Endodermal cell (in vitro differentiated cells): ENCODE data around the gene PNMA1. TPM values are rescaled to one million over a fixed set of nuclear protein-coding genes. Genes with fewer than 3 reads are reported as not detected.

Experiments used
- DNase-seq: peaks from one replicate; pipeline ENCODE4 v3.0.0-alpha.2; 2017
- H3K27ac ChIP-seq: 2 replicates; pipeline ENCODE4 v1.5.1; 2013; ENCODE audit warnings: mild to moderate bottlenecking, low read depth, low read length, moderate library complexity
- H3K27me3 ChIP-seq: 2 replicates; pipeline ENCODE4 v1.6.1; 2013; ENCODE audit warnings: mild to moderate bottlenecking, low read length, moderate library complexity; ENCODE audit not compliant: insufficient read depth, control insufficient read depth, poor library complexity, severe bottlenecking
- H3K36me3 ChIP-seq: 2 replicates; pipeline ENCODE4 v1.7.0; 2013; ENCODE audit warnings: mild to moderate bottlenecking, low read length, moderate library complexity; ENCODE audit not compliant: control insufficient read depth, insufficient read depth
- H3K4me1 ChIP-seq: one replicate; pipeline ENCODE4 v1.7.0; 2013; ENCODE audit warnings: low read length; ENCODE audit not compliant: control insufficient read depth, insufficient read depth
- H3K4me3 ChIP-seq: 2 replicates; pipeline ENCODE4 v1.5.1; 2013; ENCODE audit warnings: mild to moderate bottlenecking, low read length, moderate library complexity
- H3K9ac ChIP-seq: 2 replicates; pipeline ENCODE4 v1.6.1; 2013; ENCODE audit warnings: mild to moderate bottlenecking, low read length, moderate library complexity; ENCODE audit not compliant: poor library complexity, severe bottlenecking; ENCODE audit errors: extremely low read depth
- H3K9me3 ChIP-seq: 2 replicates; pipeline ENCODE4 v1.6.1; 2013; ENCODE audit warnings: mild to moderate bottlenecking, low read length, moderate library complexity; ENCODE audit not compliant: control insufficient read depth
- H3K27ac Mint-ChIP-seq: 2 replicates; pipeline ENCODE4 v1.8.0; 2020; ENCODE audit warnings: mixed read lengths
- H3K27me3 Mint-ChIP-seq: 2 replicates; pipeline ENCODE4 v1.8.0; 2021; ENCODE audit warnings: mild to moderate bottlenecking, mixed read lengths; ENCODE audit not compliant: insufficient read depth
- H3K36me3 Mint-ChIP-seq: 2 replicates; pipeline ENCODE4 v1.8.0; 2020; ENCODE audit warnings: low read depth, mixed read lengths
- H3K4me1 Mint-ChIP-seq: 2 replicates; pipeline ENCODE4 v1.8.0; 2020; ENCODE audit warnings: mixed read lengths
- H3K4me3 Mint-ChIP-seq: 2 replicates; pipeline ENCODE4 v1.8.0; 2020; ENCODE audit warnings: mild to moderate bottlenecking, moderate library complexity, mixed read lengths
- H3K9me3 Mint-ChIP-seq: 2 replicates; pipeline ENCODE4 v1.8.0; 2020; ENCODE audit warnings: mild to moderate bottlenecking, mixed read lengths
- WGBS, 2 experiments: methylation state at CpG; one replicate each; pipeline versions ENCODE4 v1.1.5 to v1.1.7; 2013; ENCODE audit warnings: missing lambda C conversion rate in 2 of 2, mixed read lengths in 1 of 2; ENCODE audit not compliant: insufficient coverage in 1 of 2, insufficient read length in 1 of 2; 5-methylcytosine and 5-hydroxymethylcytosine counted together
- total RNA-seq, 2 donors: library from RNA; stranded (reverse); fragmentation: NEBNext Ultra II Directional in 1 of 2; extraction: Animal tissue kit (Norgen Biotek cat#: 25700) in 1 of 2; gene quantifications; 2 replicates in 1 of 2; 3 replicates in 1 of 2; pipeline ENCODE4 v1.2.1, GENCODE V29; 2021
- TF ChIP-seq, protein P1 (sequence below): fragments of 200-600 bp; sonication (generic); conservative IDR thresholded peaks from 2 replicates; pipeline ENCODE4 v1.5.0; 2021; ENCODE audit warnings: antibody characterized with exemption, mild to moderate bottlenecking

Gene PNMA1
- total RNA-seq, 2 donors from 2014 or later = 66.9 to 70.4 TPM

DNA sequence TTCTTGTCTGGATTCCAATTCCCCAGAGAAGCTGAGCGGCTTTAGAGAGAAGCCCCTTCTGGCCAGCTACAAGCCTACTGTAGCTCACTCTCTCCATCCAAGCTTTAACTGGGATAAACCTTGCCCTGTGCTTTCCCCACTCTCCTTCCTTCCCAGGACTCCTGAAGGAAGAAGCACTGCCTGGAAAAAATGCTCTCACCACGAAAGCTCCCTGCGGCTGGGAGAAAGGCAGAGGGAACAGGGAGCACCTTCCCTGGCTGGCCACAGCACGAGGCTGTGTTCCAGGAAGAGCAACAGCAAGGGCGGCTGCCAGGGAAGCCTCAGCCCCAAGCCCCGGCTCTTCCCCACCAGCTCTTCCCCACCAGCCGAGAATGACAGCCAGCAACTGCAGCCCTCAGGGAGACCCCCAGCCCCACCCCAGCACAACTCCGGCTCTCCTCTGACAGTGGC is 40.8 kb upstream of the PNMA1 start:
- Histone ChIP-seq H3K36me3 (no peaks in the 10 kb centered on the region), H3K9ac (no peak overlapping the region), H3K4me1 (peaks cover 14% of the 10 kb centered on the region), H3K4me3 (no peak overlapping the region), H3K27me3 (no peaks in the 10 kb centered on the region), H3K27ac (no peak overlapping the region), H3K9me3 (no peaks in the 10 kb centered on the region)
- 85 to 89% methylated on average over 4 to 8 of the region's 8 CpGs for WGBS, 2 experiments
- H3K4me3 Mint-ChIP-seq = no peak overlapping the region
- H3K4me1 Mint-ChIP-seq = peaks cover 51% of the 10 kb centered on the region
- H3K9me3 Mint-ChIP-seq = no peaks in the 10 kb centered on the region
- DNase-seq = peak; percentile 55
- H3K27ac Mint-ChIP-seq = peak overlapping the region; percentile 39
- peaks cover 1% of the 10 kb centered on the region for H3K27me3 Mint-ChIP-seq
- no peaks in the 10 kb centered on the region for H3K36me3 Mint-ChIP-seq
- TF ChIP-seq, protein P1, sequence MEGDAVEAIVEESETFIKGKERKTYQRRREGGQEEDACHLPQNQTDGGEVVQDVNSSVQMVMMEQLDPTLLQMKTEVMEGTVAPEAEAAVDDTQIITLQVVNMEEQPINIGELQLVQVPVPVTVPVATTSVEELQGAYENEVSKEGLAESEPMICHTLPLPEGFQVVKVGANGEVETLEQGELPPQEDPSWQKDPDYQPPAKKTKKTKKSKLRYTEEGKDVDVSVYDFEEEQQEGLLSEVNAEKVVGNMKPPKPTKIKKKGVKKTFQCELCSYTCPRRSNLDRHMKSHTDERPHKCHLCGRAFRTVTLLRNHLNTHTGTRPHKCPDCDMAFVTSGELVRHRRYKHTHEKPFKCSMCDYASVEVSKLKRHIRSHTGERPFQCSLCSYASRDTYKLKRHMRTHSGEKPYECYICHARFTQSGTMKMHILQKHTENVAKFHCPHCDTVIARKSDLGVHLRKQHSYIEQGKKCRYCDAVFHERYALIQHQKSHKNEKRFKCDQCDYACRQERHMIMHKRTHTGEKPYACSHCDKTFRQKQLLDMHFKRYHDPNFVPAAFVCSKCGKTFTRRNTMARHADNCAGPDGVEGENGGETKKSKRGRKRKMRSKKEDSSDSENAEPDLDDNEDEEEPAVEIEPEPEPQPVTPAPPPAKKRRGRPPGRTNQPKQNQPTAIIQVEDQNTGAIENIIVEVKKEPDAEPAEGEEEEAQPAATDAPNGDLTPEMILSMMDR = no peak

DNA sequence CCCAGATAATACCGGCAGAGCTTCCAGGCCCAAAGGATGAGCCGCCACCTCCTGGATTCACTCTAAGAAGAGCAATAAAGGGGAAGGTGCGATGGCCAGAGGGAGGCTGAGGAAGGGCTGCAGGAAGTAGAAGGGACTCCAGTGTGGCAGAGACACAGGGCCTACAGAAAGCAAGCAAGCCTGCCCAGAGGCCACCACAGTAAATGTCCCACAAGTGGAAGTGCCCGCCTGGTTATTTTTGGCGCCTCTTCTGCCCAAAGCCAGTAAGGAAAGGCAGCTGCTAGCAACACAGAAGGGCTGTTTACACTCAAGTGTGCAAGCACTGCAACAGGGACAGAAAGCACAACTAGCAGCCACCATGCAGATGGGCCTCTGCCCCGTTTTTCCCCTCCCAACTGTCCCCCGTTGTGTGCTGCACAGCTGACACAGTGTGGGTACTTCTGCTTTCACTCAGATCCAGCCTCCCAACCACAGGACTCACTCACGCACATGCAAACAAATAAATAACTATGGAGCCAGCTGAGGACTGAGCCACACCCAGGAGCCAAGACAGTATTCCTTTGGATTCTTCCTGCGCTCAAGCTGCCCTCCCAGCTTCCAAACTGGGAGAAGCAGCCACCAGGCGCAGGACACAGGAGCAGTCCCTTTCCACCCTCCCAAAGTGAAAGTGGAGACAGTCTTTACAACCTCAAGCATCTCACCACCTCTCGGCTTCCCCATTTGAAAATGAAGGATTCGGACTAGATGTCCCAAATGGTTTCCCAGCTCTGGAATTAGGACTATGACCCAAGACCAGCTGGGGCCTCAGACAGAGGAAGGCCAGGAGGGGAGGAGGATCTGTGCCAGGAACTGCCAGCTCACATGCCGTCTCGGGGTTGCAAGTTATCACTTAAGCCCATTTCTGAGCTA is 40.0 kb upstream of the PNMA1 start:
- H3K9me3 ChIP-seq = no peaks in the 10 kb centered on the region
- Mint-ChIP-seq H3K9me3 (no peaks in the 10 kb centered on the region), H3K27me3 (peaks cover 1% of the 10 kb centered on the region), H3K27ac (peak overlapping the region; percentile 55), H3K4me3 (no peak overlapping the region), H3K36me3 (no peaks in the 10 kb centered on the region), H3K4me1 (peaks cover 56% of the 10 kb centered on the region)
- no peaks in the 10 kb centered on the region for H3K27me3 ChIP-seq
- 90% methylated on average over 13 to 14 of the region's 14 CpGs for WGBS, 2 experiments
- DNase-seq = peak; percentile 39
- H3K4me1 ChIP-seq = peaks cover 14% of the 10 kb centered on the region
- no peak overlapping the region for H3K27ac ChIP-seq
- H3K36me3 ChIP-seq = no peaks in the 10 kb centered on the region
- TF ChIP-seq, protein P1 = no peak
- no peak overlapping the region for H3K9ac ChIP-seq
- no peak overlapping the region for H3K4me3 ChIP-seq

DNA sequence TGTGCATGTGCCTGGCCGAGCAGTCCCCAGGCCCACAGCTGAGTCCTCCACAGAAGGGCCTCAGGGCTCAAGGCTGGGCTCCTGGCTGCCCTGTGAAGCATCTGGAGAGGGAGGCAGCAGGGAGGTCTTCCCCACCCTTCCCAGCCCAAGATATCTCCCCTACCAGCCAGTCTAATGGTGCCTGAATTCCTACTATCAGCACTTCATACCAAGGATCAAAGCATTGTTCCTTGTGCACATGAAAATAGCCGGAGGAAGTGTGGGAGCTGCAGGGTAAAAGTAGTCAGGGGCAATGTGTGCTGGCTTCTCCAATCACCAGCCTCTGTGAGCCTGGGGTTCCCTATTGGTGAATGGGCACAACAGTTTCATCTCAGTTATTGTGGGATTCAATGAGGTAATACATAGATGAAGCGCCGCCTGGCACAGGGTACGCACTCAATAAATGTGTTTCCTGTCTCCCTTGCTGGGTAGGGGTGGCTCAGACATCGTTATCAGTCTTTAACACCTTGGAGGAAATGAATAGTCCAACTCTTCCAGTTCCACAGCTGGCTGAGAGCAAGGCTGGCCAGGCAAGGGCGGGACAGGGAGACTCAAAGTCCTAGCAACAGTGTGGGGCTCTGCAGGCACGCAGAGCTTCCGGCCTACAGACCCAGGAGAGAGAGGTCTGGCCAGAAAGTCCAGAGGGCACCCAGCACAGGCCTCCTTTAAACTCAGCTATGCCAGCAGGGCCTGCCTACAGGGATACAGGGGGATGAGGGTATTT is 39.1 kb upstream of the PNMA1 start:
- 88 to 89% methylated on average over 4 to 9 of the region's 9 CpGs for WGBS, 2 experiments
- Mint-ChIP-seq H3K36me3 (no peaks in the 10 kb centered on the region), H3K4me3 (no peak overlapping the region), H3K27me3 (no peaks in the 10 kb centered on the region), H3K27ac (peak overlapping the region; percentile 55), H3K9me3 (no peaks in the 10 kb centered on the region), H3K4me1 (peaks cover 56% of the 10 kb centered on the region)
- Histone ChIP-seq H3K27ac (no peak overlapping the region), H3K4me3 (no peak overlapping the region), H3K27me3 (no peaks in the 10 kb centered on the region), H3K4me1 (peaks cover 14% of the 10 kb centered on the region), H3K36me3 (no peaks in the 10 kb centered on the region), H3K9ac (no peak overlapping the region), H3K9me3 (no peaks in the 10 kb centered on the region)
- DNase-seq = peak; percentile 57
- TF ChIP-seq, protein P1 = no peak
